GM19372 (cell line): ENCODE measurements around the gene CDCP1.
"Not testable (repeated sequence)": the region's sequence is repeated elsewhere in the genome, so short reads cannot be mapped to it uniquely, and the experiment has no call there.

Experiments
- ATAC-seq: cut with Tn5 transposase; IDR thresholded peaks from one replicate; pipeline ENCODE4 v1.9.1; 2021; ENCODE audit warnings: mild to moderate bottlenecking, low read depth, moderate library complexity; ENCODE audit not compliant: unreplicated experiment

The CDCP1 gene

GRCh38 chr3:45062697-45063070 lies 83.5 kb downstream of the CDCP1 start:
- no peak for ATAC-seq

- ATAC-seq, result no peak
Measured at GRCh38 chr3:45060165-45060892, 85.8 kb downstream of the CDCP1 start.

GRCh38 chr3:45059132-45059531 lies 87.0 kb downstream of the CDCP1 start:
- ATAC-seq, result no peak

- ATAC-seq, result no peak
Measured at GRCh38 chr3:45057557-45057956, 88.6 kb downstream of the CDCP1 start.

DNA sequence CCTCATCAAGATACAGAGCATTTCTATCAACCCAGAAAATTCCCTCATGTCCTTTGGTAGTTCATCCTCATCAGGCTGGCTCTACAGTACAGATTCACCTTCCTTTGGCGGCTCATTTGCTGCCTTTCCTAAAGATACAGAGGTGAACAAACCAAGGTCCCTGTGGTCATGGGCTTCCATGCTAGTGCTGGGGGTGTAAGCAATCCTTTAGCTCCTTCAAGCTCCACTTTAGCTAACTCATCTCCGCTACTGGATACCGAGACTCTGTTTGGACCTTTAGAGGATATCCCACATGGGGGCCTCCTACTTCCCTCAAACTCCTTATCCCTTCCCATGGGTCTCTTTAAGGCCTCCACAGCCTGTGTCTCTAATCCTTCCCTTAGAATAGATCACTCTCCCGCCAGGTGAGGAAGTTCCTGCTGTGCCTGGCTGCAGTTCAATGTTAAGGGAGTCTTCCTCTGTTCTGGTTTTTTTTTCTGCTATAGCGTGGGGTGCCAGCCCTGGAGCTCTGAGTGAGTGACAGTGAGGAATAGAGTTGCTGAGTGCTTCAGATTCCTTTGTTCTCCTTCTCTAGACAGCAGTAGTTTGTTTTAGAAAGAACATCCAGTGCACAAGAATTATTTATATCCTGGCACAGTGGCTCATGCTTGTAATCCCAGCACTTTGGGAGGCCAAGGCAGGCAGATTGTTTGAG lies 89.4 kb downstream of the CDCP1 start:
- no peak for ATAC-seq

- no peak for ATAC-seq
Measured at GRCh38 chr3:45055411-45056143, 90.6 kb downstream of the CDCP1 start.

- ATAC-seq, result no peak
Measured at GRCh38 chr3:45055032-45055410, 91.2 kb downstream of the CDCP1 start.

DNA sequence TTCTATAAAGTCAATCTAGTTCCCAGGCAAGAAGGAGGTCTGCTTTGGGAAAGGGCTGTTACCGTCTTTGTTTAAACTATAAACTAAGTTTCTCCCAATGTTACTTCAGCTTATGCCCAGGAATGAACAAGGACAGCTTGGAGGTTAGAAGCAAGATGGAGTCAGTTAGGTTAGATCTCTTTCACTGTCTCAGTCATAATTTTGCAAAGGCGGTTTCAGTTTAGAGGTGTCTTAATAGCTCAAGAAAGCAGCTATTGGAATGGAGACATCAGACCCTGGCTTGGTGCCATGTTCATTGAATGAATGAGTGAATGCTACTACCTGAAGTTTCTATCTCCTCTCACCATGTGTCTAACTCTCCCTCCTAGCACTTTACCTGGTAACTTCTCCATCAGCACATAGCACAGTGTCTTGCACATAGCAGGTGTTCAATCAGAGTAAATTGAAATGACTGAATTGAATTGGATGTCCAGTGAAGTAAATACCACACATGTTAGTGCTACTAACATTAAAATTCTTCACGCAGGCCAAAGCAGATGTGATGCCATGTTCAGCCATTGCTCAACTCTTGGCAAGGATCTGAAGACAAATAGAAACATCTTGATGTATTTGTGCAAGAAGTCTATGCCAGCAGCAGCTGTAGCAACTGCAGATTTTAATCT lies 91.9 kb downstream of the CDCP1 start:
- ATAC-seq, result no peak

- not testable (repeated sequence) for ATAC-seq
Measured at GRCh38 chr3:45053805-45054195, 92.4 kb downstream of the CDCP1 start.

- ATAC-seq, result no peak
Measured at GRCh38 chr3:45051685-45052084, 94.5 kb downstream of the CDCP1 start.

DNA sequence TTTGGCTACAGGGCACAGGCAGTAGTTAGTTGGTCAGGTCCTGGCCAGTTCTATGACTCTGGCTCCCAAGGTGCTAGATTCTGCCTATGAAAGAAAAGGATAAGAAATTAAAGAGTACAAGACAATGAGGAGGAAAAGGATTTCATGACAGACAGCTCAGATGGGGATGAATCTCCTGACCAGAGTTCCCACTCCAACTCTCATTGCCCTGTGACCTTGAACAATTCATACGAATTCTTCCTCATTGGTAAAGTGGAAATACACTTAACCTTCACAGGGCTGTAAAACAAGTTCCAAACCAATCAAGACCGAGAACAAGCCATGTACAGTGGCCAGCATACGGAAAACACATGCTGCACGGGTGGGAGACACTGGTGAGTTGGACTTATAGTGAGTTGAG lies 96.4 kb downstream of the CDCP1 start:
- no peak for ATAC-seq

- no peak for ATAC-seq
Measured at GRCh38 chr3:45048244-45048643, 97.9 kb downstream of the CDCP1 start.

GRCh38 chr3:45043728-45044299 lies 102.4 kb downstream of the CDCP1 start:
- ATAC-seq, result no peak

DNA sequence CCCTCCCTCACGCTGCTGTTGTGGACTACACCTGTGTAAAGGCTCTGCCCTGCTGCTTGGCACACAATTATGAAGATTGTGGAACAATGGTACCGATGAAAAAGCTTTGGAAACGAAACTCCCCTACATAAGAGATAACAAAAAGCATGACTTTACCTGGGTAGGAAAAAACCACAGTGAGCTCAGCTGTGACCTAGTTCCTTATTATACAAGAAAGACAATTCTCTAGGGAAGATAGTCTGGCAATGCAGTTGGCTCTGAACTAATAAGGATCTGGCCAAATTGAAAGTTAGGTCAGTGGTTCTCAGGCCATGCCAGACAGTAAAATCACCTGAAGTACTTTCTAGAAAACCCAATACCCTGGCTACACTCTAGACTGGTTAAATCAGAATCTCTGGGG lies 104.0 kb downstream of the CDCP1 start:
- no peak for ATAC-seq

DNA sequence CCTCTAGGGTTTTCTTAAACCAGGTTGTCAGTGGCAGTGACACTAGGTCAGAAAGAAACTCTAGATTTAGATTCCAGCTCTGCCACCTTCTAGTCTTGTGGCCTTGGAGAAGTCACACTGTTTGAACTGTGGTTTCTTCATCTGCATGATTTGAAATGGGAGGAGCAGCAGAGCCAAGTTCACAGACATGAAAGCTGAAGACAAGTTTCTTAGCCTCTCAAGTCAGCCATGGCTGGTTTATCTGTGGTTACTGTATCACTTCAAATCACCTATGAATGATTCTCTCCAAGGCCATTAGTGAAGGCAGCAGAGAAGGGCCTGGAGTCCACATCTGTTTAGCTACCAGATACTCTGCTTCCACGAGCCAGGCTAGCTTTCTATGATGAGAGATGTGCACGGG lies 104.5 kb downstream of the CDCP1 start:
- ATAC-seq, result no peak

DNA sequence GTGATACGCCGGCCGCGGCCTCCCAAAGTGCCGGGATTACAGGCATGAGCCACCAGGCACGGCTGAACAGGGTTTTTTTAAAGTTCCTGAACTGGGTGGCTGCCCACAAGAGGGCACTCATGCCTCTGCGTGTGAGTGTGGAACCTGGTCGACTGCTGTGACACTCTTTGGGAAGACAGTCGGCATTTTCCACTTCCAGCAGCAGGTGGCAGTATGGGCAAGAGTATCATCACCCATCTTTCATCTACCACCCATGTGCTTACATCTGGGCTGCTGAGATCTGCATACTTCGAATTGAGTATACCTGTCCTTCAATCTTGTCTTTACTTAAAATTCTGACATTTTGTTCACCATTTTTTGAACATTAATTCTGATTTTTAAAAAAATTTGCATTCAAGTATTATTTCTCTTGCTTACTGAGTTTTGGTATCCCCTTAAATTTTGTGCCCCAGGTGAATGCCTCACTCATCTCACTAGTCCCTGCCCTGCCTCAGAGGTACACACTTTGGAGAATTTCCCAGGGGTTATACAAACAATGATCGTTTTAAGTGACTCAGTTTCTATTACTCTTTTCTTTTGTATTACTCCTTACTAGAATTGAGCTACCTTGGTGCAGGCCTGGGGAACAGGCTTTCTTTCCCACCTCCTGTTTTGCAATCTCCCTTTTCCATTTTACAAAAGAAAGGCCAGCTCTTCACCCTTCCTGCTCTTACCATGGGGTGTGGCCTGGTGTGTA lies 108.3 kb downstream of the CDCP1 start:
- ATAC-seq, result peak; percentile 73

DNA sequence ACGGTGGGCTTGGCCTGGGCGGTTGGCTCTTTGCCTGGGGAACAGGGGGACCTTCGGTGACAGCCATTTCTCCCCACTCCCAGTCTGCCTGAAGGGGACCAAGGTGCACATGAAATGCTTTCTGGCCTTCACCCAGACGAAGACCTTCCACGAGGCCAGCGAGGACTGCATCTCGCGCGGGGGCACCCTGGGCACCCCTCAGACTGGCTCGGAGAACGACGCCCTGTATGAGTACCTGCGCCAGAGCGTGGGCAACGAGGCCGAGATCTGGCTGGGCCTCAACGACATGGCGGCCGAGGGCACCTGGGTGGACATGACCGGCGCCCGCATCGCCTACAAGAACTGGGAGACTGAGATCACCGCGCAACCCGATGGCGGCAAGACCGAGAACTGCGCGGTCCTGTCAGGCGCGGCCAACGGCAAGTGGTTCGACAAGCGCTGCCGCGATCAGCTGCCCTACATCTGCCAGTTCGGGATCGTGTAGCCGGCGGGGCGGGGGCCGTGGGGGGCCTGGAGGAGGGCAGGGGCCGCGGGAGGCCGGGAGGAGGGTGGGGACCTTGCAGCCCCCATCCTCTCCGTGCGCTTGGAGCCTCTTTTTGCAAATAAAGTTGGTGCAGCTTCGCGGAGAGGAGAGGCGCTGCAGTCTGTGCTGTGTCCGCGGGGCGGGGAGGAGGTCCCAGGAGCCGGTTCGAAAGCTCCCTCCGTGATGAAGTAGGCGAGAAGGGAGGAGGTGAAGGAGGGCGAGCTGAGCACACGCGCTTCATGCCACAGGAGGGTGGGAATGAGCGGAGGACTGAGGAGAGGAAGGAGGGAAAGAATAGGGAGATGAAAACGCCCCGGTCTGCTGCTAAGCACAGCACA lies 110.5 kb downstream of the CDCP1 start:
- ATAC-seq, result no peak

DNA sequence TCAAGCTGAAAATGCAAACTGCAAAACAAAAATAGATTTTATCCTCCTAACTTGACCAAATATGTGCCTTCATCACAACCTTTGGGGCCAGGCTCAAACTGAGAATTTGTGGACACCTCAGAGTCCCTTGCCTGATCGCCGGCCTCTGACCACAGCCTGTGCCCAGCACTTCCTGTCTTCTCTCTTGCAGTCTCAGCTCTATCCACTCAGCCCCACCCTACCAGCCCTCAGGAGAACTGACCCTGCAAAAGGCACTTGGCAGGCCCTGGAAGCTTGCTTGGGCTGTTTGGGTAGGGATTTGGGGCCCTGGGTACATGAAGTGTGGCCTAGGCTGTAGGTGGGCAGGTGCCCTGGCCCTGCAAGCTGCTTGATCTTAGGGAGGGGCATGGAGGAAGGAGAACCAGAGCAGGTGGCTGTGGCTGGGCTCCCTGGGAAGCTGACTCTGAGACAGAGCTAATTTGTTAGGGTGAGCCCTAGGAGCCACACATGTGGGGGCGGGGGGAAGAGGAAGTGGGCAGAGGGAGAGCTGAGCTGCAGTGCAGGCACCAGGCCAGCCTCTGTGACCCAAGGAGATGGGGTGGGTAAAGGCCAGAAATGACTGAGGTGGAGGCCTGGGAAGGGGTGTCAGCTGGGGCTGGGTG lies 111.4 kb downstream of the CDCP1 start:
- no peak for ATAC-seq

DNA sequence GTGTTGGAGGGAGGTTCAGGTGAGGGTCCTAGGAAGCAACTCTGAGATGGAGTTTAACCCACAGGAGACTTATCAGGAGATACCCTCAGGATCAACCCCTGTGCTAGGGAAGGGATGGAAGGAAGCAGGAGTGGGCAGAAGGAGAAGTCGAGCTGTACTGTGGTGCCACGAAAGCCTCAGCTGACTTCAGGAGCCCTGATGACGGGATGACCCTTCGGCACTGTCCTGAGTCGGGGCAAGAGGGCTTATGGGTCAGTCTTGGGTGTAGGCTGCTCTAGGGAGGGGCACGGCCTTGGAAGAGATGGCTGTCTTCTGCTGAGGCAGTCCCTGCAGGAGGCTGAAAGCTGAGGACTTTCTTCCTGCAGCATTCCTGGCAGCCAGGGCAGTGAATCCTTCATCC lies 112.4 kb downstream of the CDCP1 start:
- no peak for ATAC-seq
